Measurements from ENCODE around the gene PLEKHM1.
"Not testable (repeated sequence)": the region's sequence is repeated elsewhere in the genome, so short reads cannot be mapped to it uniquely, and the experiment has no call there.

- not testable (repeated sequence) for TF ChIP-seq CTCF, POLR2A (IDR thresholded peaks at IDR 0.05)
Measured at GRCh38 chr17:45538168-45538567, 47.6 kb upstream of the PLEKHM1 start.

Data from heart left ventricle (tissue), 13 donors.